T-cell (primary cell): ENCODE data around the gene PPARA. TPM values are rescaled to one million over a fixed set of nuclear protein-coding genes. Genes with fewer than 3 reads are reported as not detected.

ENCODE experiments used
- ATAC-seq, 4 experiments: fragments of 200-7000 bp in 3 of 4; fragments of 150-1000 bp in 1 of 4; cut with Tn5 transposase; replicated peaks in 1 of 4; 1 replicate in 3 of 4; 2 replicates in 1 of 4; pipeline ENCODE4 v1.10.0; 2021; ENCODE audit warnings: moderate library complexity in 3 of 4, mild to moderate bottlenecking in 2 of 4, moderate number of reproducible peaks in 1 of 4
- CTCF ChIA-PET, 2 donors: fragments of 300-600 bp; sonication (Branson Sonifier 250); formaldehyde crosslinking; loops; one replicate each; lab custom pipeline; 2022; ENCODE audit warnings: antibody characterized with exemption in 2 of 2; lab: Charles Lee
- POLR2A ChIA-PET, 2 donors: fragments of 300-600 bp; sonication (Branson Sonifier 250); formaldehyde crosslinking; loops; one replicate each; lab custom pipeline; 2022; ENCODE audit warnings: antibody characterized with exemption in 2 of 2; lab: Charles Lee
- DNase-seq, 35 experiments: peaks; one replicate each; pipeline versions ENCODE4 v3.0.0 to v3.0.0-alpha.2; 2013 to 2023
- H3K27ac ChIP-seq: one replicate; pipeline ENCODE4 v1.5.1; 2013; ENCODE audit warnings: low read length
- H3K27me3 ChIP-seq, 2 experiments: replicated peaks in 1 of 2; 1 replicate in 1 of 2; 2 replicates in 1 of 2; pipeline versions ENCODE4 v1.6.1 to v1.7.0; 2013; ENCODE audit warnings: low read length in 1 of 2, mixed read lengths in 1 of 2; ENCODE audit not compliant: control insufficient read depth in 2 of 2, insufficient read depth in 2 of 2; ENCODE audit errors: extremely low read depth in 1 of 2
- H3K36me3 ChIP-seq, 2 donors: 1 replicate in 1 of 2; 2 replicates in 1 of 2; pipeline versions ENCODE4 v1.6.1 to v1.7.0; 2013; ENCODE audit warnings: low read length in 1 of 2; ENCODE audit not compliant: control insufficient read depth in 2 of 2, insufficient read depth in 1 of 2; ENCODE audit errors: extremely low read depth in 1 of 2
- H3K4me1 ChIP-seq, 2 experiments: 1 replicate in 1 of 2; 2 replicates in 1 of 2; pipeline versions ENCODE4 v1.6.1 to v1.7.0; 2013; ENCODE audit warnings: low read length in 2 of 2, mixed read lengths in 1 of 2; ENCODE audit not compliant: insufficient read depth in 2 of 2, control insufficient read depth in 1 of 2; ENCODE audit errors: extremely low read depth in 1 of 2
- H3K4me3 ChIP-seq, 2 donors: 1 replicate in 1 of 2; 2 replicates in 1 of 2; pipeline versions ENCODE4 v1.5.1 to v1.7.0; 2013; ENCODE audit warnings: mild to moderate bottlenecking in 2 of 2, low read length in 1 of 2, moderate library complexity in 1 of 2; ENCODE audit not compliant: control insufficient read depth in 1 of 2; ENCODE audit errors: extremely low read depth in 1 of 2
- H3K9me3 ChIP-seq: 2 replicates; pipeline ENCODE4 v1.7.0; 2013
- H3K27ac Mint-ChIP-seq, 2 donors: one replicate each; pipeline ENCODE4 v1.8.0; 2020 to 2021; ENCODE audit warnings: mild to moderate bottlenecking in 2 of 2, mixed read lengths in 2 of 2
- H3K27me3 Mint-ChIP-seq, 2 donors: one replicate each; pipeline ENCODE4 v1.8.0; 2021 to 2022; ENCODE audit warnings: mixed read lengths in 2 of 2
- H3K36me3 Mint-ChIP-seq: one replicate; pipeline ENCODE4 v1.8.0; 2021; ENCODE audit warnings: mixed read lengths
- H3K4me1 Mint-ChIP-seq, 3 donors: one replicate each; pipeline ENCODE4 v1.8.0; 2020 to 2022; ENCODE audit warnings: mixed read lengths in 3 of 3, mild to moderate bottlenecking in 1 of 3
- H3K4me3 Mint-ChIP-seq, 3 donors: one replicate each; pipeline ENCODE4 v1.8.0; 2020 to 2022; ENCODE audit warnings: mild to moderate bottlenecking in 3 of 3, mixed read lengths in 3 of 3, moderate library complexity in 3 of 3
- H3K9me3 Mint-ChIP-seq, 3 donors: one replicate each; pipeline ENCODE4 v1.8.0; 2020 to 2022; ENCODE audit warnings: mixed read lengths in 3 of 3
- WGBS: methylation state at CpG from one replicate; pipeline ENCODE4 v1.1.5; 2013; ENCODE audit warnings: missing lambda C conversion rate; ENCODE audit not compliant: insufficient coverage; 5-methylcytosine and 5-hydroxymethylcytosine counted together
- total RNA-seq, 35 experiments: library from RNA in 6 of 35; stranded (reverse) in 6 of 35; fragments of 120-200 nt in 1 of 35; gene quantifications; one replicate each; pipeline versions ENCODE4 v1.2.1 to v1.2.4 and lab custom pipeline; 2013 to 2026

Gene PPARA
- total RNA-seq, 5 donors from 2014 or later (not counting 1 experiment from before 2014, with no cell fraction given) = 11.0 to 22.2 (median 19.6) TPM

DNA sequence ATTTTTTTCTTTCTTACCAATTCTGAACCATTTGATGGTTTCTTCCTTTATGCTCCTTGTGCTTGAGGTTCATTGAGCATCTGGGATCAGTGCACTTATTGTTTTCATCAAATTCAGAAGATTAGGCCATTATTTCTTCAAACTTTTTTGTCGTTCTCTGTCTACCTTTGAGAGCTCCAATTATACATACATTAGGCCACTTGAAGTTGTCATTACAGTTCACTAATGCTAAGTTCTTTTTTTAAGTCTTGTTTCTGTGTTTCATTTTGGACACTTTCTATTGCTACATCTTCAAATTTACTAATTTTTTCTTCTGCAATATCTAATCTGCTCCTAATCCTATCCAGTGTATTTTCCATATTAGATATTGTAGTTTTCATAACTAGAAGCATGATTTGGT, 58.9 kb downstream of the PPARA start:
- no peak overlapping the region for H3K4me3 ChIP-seq
- H3K9me3 ChIP-seq = peaks cover 2% of the 10 kb centered on the region
- Mint-ChIP-seq H3K9me3 (peaks cover 12 to 17% (median 13%) of the 10 kb centered on the region in 3 donors), H3K27me3 (no peaks in the 10 kb centered on the region), H3K27ac (no peak overlapping the region), H3K36me3 (peaks cover 66% of the 10 kb centered on the region), H3K4me1 (no peaks in the 10 kb centered on the region), H3K4me3 (no peak overlapping the region)
- POLR2A ChIA-PET = no interaction called here
- CTCF ChIA-PET = no interaction called here
- WGBS = no CpG with 5 or more reads among the region's 1 CpG
- H3K27me3 ChIP-seq = no peaks in the 10 kb centered on the region
- H3K27ac ChIP-seq = no peak overlapping the region
- H3K36me3 ChIP-seq = peaks cover 0 to 10% of the 10 kb centered on the region in 2 donors
- ATAC-seq = no peak
- DNase-seq = no peak
- no peaks in the 10 kb centered on the region for H3K4me1 ChIP-seq

- peaks cover 11 to 14% (median 13%) of the 10 kb centered on the region in 3 donors for H3K9me3 Mint-ChIP-seq
- DNase-seq = no peak
- Histone ChIP-seq H3K4me3 (no peak overlapping the region), H3K27ac (no peak overlapping the region), H3K36me3 (peaks cover 0 to 28% of the 10 kb centered on the region in 2 donors), H3K27me3 (no peaks in the 10 kb centered on the region), H3K4me1 (no peaks in the 10 kb centered on the region), H3K9me3 (peaks cover 2% of the 10 kb centered on the region)
- no peak for ATAC-seq
- 46% methylated on average over 3 of the region's 4 CpGs for WGBS
- CTCF ChIA-PET = no interaction called here
- POLR2A ChIA-PET = no interaction called here
- H3K27me3 Mint-ChIP-seq = no peaks in the 10 kb centered on the region
- no peak overlapping the region for H3K4me3 Mint-ChIP-seq
- H3K4me1 Mint-ChIP-seq = no peaks in the 10 kb centered on the region
- H3K36me3 Mint-ChIP-seq = peaks cover 67% of the 10 kb centered on the region
- no peak overlapping the region for H3K27ac Mint-ChIP-seq
Measured at GRCh38 chr22:46212195-46212594, 61.9 kb downstream of the PPARA start.

DNA sequence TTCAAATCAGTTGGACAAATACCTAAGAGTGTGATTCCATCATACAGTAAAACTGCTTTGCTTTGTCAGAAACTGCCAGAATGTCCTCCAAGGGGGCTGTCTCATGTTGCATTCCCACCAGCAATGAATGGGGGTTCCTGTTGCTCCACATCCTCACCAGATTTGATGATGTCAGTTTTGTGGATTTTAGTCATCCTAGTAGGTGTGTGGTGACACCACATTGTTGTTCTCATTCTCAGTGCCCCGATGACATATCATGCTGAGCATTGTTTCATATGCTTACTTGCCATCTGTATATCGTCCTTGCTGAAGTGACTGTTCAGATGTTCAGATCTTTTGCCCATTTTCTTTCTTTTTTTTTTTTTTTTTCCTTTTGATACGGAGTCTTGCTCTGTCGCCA, 62.7 kb downstream of the PPARA start:
- Mint-ChIP-seq H3K4me3 (no peak overlapping the region), H3K27me3 (no peaks in the 10 kb centered on the region), H3K4me1 (no peaks in the 10 kb centered on the region), H3K27ac (no peak overlapping the region), H3K9me3 (peaks cover 11 to 14% (median 13%) of the 10 kb centered on the region in 3 donors), H3K36me3 (peaks cover 70% of the 10 kb centered on the region)
- 70% methylated on average over 4 of the region's 4 CpGs for WGBS
- no peak overlapping the region for H3K4me3 ChIP-seq
- ChIA-PET CTCF (interaction anchor here in 1 of 2 donors (0.7 kb wide), 1 partner anchor 22 kb away, joined by 6 read pairs; no protein-coding TSS in a partner anchor), POLR2A (interaction anchor here in 1 of 2 donors (0.7 kb wide), 1 partner anchor 54 kb away, joined by 11 read pairs; no protein-coding TSS in a partner anchor)
- H3K9me3 ChIP-seq = peaks cover 2% of the 10 kb centered on the region
- H3K27me3 ChIP-seq = no peaks in the 10 kb centered on the region
- H3K4me1 ChIP-seq = no peaks in the 10 kb centered on the region
- H3K27ac ChIP-seq = no peak overlapping the region
- no peak for ATAC-seq
- H3K36me3 ChIP-seq = peaks cover 0 to 30% of the 10 kb centered on the region in 2 donors
- no peak for DNase-seq

GRCh38 chr22:46214149-46214548, 63.8 kb downstream of the PPARA start:
- Histone ChIP-seq H3K9me3 (no peaks in the 10 kb centered on the region), H3K36me3 (peaks cover 0 to 33% of the 10 kb centered on the region in 2 donors), H3K4me1 (no peaks in the 10 kb centered on the region), H3K27me3 (no peaks in the 10 kb centered on the region), H3K4me3 (no peak overlapping the region), H3K27ac (no peak overlapping the region)
- Mint-ChIP-seq H3K4me3 (no peak overlapping the region), H3K27me3 (no peaks in the 10 kb centered on the region), H3K36me3 (peaks cover 66% of the 10 kb centered on the region), H3K27ac (no peak overlapping the region), H3K9me3 (peaks cover 3 to 5% (median 5%) of the 10 kb centered on the region in 3 donors), H3K4me1 (no peaks in the 10 kb centered on the region)
- WGBS = 98% methylated on average over 29 of the region's 29 CpGs
- CTCF ChIA-PET = no interaction called here
- ATAC-seq (no peak), DNase-seq (no peak)
- POLR2A ChIA-PET = no interaction called here

GRCh38 chr22:46214616-46215015, 64.3 kb downstream of the PPARA start:
- WGBS = 97% methylated on average over 24 of the region's 28 CpGs
- Mint-ChIP-seq H3K4me1 (peaks cover 3% of the 10 kb centered on the region in 3 donors), H3K27ac (no peak overlapping the region), H3K9me3 (peaks cover 0 to under 1% (median under 1%) of the 10 kb centered on the region in 3 donors), H3K36me3 (peaks cover 66% of the 10 kb centered on the region), H3K27me3 (no peaks in the 10 kb centered on the region), H3K4me3 (no peak overlapping the region)
- H3K4me3 ChIP-seq = no peak overlapping the region
- H3K4me1 ChIP-seq = no peaks in the 10 kb centered on the region
- POLR2A ChIA-PET = no interaction called here
- H3K36me3 ChIP-seq = peaks cover 0 to 37% of the 10 kb centered on the region in 2 donors
- no peaks in the 10 kb centered on the region for H3K9me3 ChIP-seq
- no peak for ATAC-seq
- no peak for DNase-seq
- no peaks in the 10 kb centered on the region for H3K27me3 ChIP-seq
- H3K27ac ChIP-seq = no peak overlapping the region
- CTCF ChIA-PET = no interaction called here

DNA sequence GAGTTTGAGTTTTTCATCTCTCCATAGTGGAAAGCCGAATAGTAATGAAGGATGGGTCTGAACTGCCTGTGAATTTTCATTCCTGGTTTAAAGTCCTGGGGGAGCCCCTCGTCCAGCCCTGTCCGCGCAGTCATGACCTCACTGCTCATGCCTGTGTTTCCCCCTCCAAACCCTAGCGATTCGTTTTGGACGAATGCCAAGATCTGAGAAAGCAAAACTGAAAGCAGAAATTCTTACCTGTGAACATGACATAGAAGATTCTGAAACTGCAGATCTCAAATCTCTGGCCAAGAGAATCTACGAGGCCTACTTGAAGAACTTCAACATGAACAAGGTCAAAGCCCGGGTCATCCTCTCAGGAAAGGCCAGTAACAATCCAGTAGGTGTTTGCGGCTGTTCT, 69.3 kb downstream of the PPARA start:
- H3K27ac Mint-ChIP-seq = peak overlapping the region in 1 of 2 donors; percentile 59
- Histone ChIP-seq H3K4me3 (no peak overlapping the region), H3K27ac (no peak overlapping the region), H3K4me1 (no peaks in the 10 kb centered on the region), H3K9me3 (no peaks in the 10 kb centered on the region), H3K27me3 (no peaks in the 10 kb centered on the region), H3K36me3 (peaks cover 3 to 46% of the 10 kb centered on the region in 2 donors)
- H3K4me3 Mint-ChIP-seq = peak overlapping the region in 1 of 3 donors; percentile 26
- 27% methylated on average over 5 of the region's 10 CpGs for WGBS
- peaks cover 4 to 7% (median 6%) of the 10 kb centered on the region in 3 donors for H3K4me1 Mint-ChIP-seq
- ChIA-PET POLR2A (no interaction called here), CTCF (no interaction called here)
- no peaks in the 10 kb centered on the region for H3K27me3 Mint-ChIP-seq
- no peaks in the 10 kb centered on the region for H3K9me3 Mint-ChIP-seq
- H3K36me3 Mint-ChIP-seq = peaks cover 40% of the 10 kb centered on the region
- no peak for ATAC-seq
- DNase-seq = peak in 1 of 35 experiments; percentile 15
